Measurements from ENCODE around the gene PRSS23.
"Not testable (repeated sequence)": the region's sequence is repeated elsewhere in the genome, so short reads cannot be mapped to it uniquely, and the experiment has no call there.

The PRSS23 gene

DNA sequence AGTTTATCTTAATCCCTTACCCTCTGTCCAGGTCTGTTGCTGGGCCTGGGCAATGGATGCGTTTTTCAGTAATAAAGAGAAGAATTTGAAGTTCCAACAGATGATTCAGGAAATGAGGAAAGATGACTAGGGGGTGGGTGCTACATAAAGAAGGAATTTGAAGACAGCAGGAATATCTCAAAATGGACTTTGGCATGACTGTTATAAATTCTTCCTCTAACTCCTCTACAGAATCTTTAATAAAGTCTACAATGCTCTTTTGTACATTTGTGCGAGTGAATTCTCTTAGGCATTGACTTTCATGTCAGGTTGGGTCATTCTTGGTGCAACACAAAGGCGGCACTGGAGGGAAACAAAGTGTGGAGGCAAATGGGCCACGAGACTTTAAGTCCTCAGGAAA is 35.1 kb upstream of the PRSS23 start:
- TF ChIP-seq, protein P1, sequence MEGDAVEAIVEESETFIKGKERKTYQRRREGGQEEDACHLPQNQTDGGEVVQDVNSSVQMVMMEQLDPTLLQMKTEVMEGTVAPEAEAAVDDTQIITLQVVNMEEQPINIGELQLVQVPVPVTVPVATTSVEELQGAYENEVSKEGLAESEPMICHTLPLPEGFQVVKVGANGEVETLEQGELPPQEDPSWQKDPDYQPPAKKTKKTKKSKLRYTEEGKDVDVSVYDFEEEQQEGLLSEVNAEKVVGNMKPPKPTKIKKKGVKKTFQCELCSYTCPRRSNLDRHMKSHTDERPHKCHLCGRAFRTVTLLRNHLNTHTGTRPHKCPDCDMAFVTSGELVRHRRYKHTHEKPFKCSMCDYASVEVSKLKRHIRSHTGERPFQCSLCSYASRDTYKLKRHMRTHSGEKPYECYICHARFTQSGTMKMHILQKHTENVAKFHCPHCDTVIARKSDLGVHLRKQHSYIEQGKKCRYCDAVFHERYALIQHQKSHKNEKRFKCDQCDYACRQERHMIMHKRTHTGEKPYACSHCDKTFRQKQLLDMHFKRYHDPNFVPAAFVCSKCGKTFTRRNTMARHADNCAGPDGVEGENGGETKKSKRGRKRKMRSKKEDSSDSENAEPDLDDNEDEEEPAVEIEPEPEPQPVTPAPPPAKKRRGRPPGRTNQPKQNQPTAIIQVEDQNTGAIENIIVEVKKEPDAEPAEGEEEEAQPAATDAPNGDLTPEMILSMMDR (IDR thresholded peaks at IDR 0.05; ENCODE audit: insufficient read depth, low read length, missing control alignments): no peak
- H3K4me3 ChIP-seq (ENCODE audit: low read depth, low read length): no peak overlapping the region
- no peak for DNase-seq (ENCODE audit: low read depth, low spot score)
- POLR2A ChIA-PET: no interaction called here
- CTCF ChIA-PET: no interaction called here

DNA sequence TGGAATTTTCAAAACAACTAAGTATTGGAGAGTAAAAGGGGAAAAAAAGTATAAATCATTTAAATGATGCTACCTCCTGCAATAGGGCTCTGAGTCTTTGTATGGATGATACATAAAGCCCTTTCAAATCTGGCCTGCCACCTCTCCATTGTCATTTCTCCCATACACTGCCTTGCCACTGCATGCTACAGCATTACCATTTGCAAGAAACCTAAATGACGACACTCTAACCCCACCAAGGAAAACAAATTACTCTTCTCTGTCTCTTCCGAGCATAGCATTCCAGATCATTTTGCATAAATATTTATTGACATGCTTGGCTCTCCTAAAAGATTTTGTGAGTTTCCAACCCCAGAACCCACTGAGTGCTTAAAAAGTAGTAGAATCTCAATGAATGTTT is 34.5 kb upstream of the PRSS23 start:
- DNase-seq (ENCODE audit: low read depth, low spot score): no peak
- ChIA-PET CTCF (no interaction called here), POLR2A (no interaction called here)
- no peak overlapping the region for H3K4me3 ChIP-seq (ENCODE audit: low read depth, low read length)
- TF ChIP-seq, protein P1 (IDR thresholded peaks at IDR 0.05; ENCODE audit: insufficient read depth, low read length, missing control alignments): no peak

DNA sequence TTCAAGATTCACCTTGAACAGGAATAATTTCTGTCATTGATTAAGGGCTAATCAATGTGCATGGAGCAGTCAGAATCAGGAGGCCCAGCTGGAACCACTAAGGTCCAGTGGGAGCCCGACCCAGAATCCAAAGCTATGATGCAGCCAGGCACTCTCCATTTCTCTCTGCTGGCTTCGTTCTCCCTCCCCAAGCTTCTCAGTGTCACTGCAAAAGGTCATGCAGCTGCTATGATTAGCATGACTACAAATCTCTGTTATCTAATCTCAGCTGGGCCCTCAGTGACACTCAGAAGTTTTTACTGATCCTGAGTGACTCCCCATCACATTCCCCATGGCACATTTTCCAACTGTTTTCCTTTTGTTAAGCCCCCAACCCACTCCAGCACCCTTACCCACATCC is 31.1 kb upstream of the PRSS23 start:
- TF ChIP-seq, protein P1 (IDR thresholded peaks at IDR 0.05; ENCODE audit: insufficient read depth, low read length, missing control alignments): no peak
- ChIA-PET CTCF (interaction anchor here (1.1 to 1.3 kb wide), 2 partner anchors 11 to 151 kb away, joined by 3 read pairs; no protein-coding TSS in a partner anchor), POLR2A (no interaction called here)

DNA sequence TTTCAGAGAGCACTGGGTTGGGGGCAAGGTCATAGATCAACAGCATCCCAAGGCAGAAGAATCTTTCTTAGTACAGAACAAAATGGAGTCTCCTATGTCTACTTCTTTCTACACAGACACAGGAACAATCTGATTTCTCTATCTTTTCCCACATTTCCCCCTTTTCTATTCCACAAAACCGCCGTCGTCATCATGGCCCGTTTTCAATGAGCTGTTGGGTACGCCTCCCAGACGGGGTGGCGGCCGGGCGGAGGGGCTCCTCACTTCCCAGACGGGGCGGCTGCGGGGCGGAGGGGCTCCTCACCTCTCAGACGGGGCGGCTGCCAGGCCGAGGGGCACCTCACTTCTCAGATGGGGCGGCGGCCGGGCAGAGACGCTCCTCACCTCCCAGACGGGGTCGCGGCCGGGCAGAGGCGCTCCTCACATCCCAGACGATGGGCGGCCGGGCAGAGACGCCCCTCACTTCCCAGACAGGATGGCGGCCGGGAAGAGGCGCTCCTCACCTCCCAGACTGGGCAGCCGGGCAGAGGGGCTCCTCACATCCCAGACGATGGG is 29.8 kb upstream of the PRSS23 start:
- DNase-seq (ENCODE audit: low read depth, low spot score); H3K4me3 ChIP-seq (ENCODE audit: low read depth, low read length); CTCF ChIA-PET; POLR2A ChIA-PET: not testable (repeated sequence)

More for the DNA sequence above, 31.1 kb upstream of the PRSS23 start:
- no peak overlapping the region for H3K4me3 ChIP-seq (ENCODE audit: low read depth, low read length)
- DNase-seq (ENCODE audit: low read depth, low spot score): no peak

DNA sequence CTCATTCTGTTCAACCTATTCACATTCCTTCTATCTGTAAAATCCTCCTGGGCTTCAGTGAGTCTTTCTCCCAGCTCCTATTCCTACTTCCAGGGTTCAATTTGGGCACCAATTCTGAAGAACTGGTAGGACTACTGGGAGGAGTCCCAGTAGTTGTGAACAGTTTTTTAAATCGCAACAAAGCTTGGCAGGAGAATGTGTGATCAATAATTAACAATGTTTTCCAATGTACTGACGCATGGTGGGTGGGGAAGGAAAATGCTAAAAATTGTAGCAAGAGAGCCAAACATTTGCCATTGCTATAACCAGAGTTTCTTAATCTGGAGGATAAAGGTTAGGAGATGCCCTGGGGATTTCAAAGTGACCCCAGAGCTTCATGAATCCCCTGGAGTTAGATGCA is 27.3 kb upstream of the PRSS23 start:
- DNase-seq (ENCODE audit: low read depth, low spot score): no peak
- TF ChIP-seq, protein P1 (IDR thresholded peaks at IDR 0.05; ENCODE audit: insufficient read depth, low read length, missing control alignments): no peak
- POLR2A ChIA-PET: no interaction called here
- CTCF ChIA-PET: interaction anchor here (1.2 kb wide), 1 partner anchor 10 kb away, joined by 4 read pairs; no protein-coding TSS in a partner anchor
- no peak overlapping the region for H3K4me3 ChIP-seq (ENCODE audit: low read depth, low read length)

DNA sequence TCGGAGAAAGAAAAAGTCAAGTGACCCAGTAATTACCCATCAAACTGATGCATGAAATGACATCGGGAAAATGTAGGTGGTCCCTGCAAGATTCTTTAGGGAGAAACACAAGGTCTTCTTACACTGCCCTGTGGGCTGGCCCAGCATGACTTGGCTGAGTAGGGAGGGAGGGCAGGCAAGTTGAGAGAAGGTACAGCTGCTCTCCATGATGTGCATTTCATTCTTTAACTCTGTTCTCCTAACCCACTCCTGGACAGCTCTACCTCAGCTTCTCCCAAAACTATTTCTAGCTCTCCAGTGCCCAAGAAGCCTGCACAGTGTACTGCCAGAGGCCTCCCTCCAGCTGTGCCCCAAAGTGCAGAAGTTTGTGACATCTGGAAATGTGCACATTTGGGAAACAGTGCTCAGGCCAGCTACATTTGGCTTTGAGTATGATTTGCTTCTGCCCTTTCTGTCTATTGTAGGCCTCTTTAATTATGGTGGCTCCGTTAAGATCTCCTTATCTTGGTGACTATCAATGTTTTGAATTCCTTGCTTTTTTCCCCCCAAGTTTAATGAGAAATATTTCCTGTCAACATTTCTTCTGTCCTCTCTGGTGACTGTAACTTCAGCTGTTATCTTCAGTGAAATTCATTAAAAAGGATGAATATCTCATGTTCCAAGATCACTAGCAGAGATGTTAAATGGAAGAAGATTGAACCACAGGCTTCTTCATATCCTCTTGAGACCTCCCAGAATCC is 26.7 kb upstream of the PRSS23 start:
- ChIA-PET CTCF (interaction anchor here (1.2 to 1.9 kb wide), 2 partner anchors 10 to 24 kb away, joined by 4 read pairs; no protein-coding TSS in a partner anchor), POLR2A (interaction anchor here (0.6 kb wide), 1 partner anchor 34 kb away, joined by 3 read pairs; no protein-coding TSS in a partner anchor)
- no peak for DNase-seq (ENCODE audit: low read depth, low spot score)
- TF ChIP-seq, protein P1 (IDR thresholded peaks at IDR 0.05; ENCODE audit: insufficient read depth, low read length, missing control alignments): no peak
- H3K4me3 ChIP-seq (ENCODE audit: low read depth, low read length): no peak overlapping the region

Measured in AG04449 (cell line).